Liver (tissue), 3 donors: ENCODE data around the gene IFT80.

ENCODE experiments used
- ATF3 ChIP-seq: IDR thresholded peaks from 2 replicates; pipeline ENCODE4 v1.6.1; 2016; ENCODE audit warnings: antibody characterized with exemption
- FOXA2 ChIP-seq: IDR thresholded peaks from 2 replicates; pipeline ENCODE4 v1.6.1; 2016; ENCODE audit warnings: antibody characterized with exemption
- MAX ChIP-seq: IDR thresholded peaks from 2 replicates; pipeline ENCODE4 v1.6.1; 2016; ENCODE audit warnings: antibody characterized with exemption
- NR2F2 ChIP-seq: IDR thresholded peaks from 2 replicates; pipeline ENCODE4 v1.6.1; 2016; ENCODE audit warnings: antibody characterized with exemption
- REST ChIP-seq: IDR thresholded peaks from 2 replicates; pipeline ENCODE4 v1.6.1; 2016; ENCODE audit warnings: antibody characterized with exemption, mild to moderate bottlenecking
- TF ChIP-seq, protein P1 (sequence below): fragments of 150-350 bp; IDR thresholded peaks from 2 replicates; pipeline ENCODE4 v1.5.1; 2017; ENCODE audit warnings: improper control_type of control experiment, low read depth, low read length; ENCODE audit not compliant: missing input control
- donor health status: healthy.
- donor health status: healthy.

GRCh38 chr3:160390565-160391138 is 8.4 kb downstream of the IFT80 start:
- TF ChIP-seq, protein P1, sequence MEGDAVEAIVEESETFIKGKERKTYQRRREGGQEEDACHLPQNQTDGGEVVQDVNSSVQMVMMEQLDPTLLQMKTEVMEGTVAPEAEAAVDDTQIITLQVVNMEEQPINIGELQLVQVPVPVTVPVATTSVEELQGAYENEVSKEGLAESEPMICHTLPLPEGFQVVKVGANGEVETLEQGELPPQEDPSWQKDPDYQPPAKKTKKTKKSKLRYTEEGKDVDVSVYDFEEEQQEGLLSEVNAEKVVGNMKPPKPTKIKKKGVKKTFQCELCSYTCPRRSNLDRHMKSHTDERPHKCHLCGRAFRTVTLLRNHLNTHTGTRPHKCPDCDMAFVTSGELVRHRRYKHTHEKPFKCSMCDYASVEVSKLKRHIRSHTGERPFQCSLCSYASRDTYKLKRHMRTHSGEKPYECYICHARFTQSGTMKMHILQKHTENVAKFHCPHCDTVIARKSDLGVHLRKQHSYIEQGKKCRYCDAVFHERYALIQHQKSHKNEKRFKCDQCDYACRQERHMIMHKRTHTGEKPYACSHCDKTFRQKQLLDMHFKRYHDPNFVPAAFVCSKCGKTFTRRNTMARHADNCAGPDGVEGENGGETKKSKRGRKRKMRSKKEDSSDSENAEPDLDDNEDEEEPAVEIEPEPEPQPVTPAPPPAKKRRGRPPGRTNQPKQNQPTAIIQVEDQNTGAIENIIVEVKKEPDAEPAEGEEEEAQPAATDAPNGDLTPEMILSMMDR = no peak
- TF ChIP-seq REST (no peak), FOXA2 (no peak), NR2F2 (no peak), ATF3 (no peak), MAX (no peak)
